H9 (cell line): ENCODE measurements around the gene BBS4. TPM values are rescaled to one million over a fixed set of nuclear protein-coding genes. Genes with fewer than 3 reads are reported as not detected.
"Not testable (repeated sequence)": the region's sequence is repeated elsewhere in the genome, so short reads cannot be mapped to it uniquely, and the experiment has no call there.

Experiments used
- DNase-seq: peaks from one replicate; pipeline ENCODE4 v3.0.0-alpha.2; 2017
- H2AFZ ChIP-seq: one replicate; pipeline ENCODE4 v1.6.1; 2013; ENCODE audit warnings: mild to moderate bottlenecking, low read length, control low read depth, moderate library complexity
- H2AK5ac ChIP-seq: 2 replicates; pipeline ENCODE4 v1.6.1; 2013; ENCODE audit warnings: low read length, control low read depth, mixed read lengths; ENCODE audit not compliant: insufficient read length
- H2BK120ac ChIP-seq: one replicate; pipeline ENCODE4 v1.6.1; 2013; ENCODE audit warnings: low read depth, mild to moderate bottlenecking, low read length, control low read depth, inconsistent platforms; ENCODE audit not compliant: poor library complexity, severe bottlenecking
- H2BK12ac ChIP-seq: 2 replicates; pipeline ENCODE4 v1.6.1; 2013; ENCODE audit warnings: low read length, control low read depth, mixed read lengths, low read depth; ENCODE audit not compliant: insufficient read length
- H2BK15ac ChIP-seq: 2 replicates; pipeline ENCODE4 v1.6.1; 2013; ENCODE audit warnings: low read depth, low read length, control low read depth
- H2BK20ac ChIP-seq: one replicate; pipeline ENCODE4 v1.6.1; 2013; ENCODE audit warnings: low read depth, mild to moderate bottlenecking, low read length, control low read depth, inconsistent platforms; ENCODE audit not compliant: poor library complexity, severe bottlenecking
- H2BK5ac ChIP-seq: 2 replicates; pipeline ENCODE4 v1.6.1; 2013; ENCODE audit warnings: low read length, control low read depth, mixed read lengths; ENCODE audit not compliant: insufficient read length
- H3K14ac ChIP-seq: 2 replicates; pipeline ENCODE4 v1.6.1; 2013; ENCODE audit warnings: low read length, control low read depth; ENCODE audit not compliant: insufficient read depth
- H3K18ac ChIP-seq: 2 replicates; pipeline ENCODE4 v1.6.1; 2013; ENCODE audit warnings: low read depth, mild to moderate bottlenecking, mixed read lengths, low read length, control low read depth; ENCODE audit not compliant: insufficient read length
- H3K23ac ChIP-seq: 2 replicates; pipeline ENCODE4 v1.6.1; 2013; ENCODE audit warnings: low read length, control low read depth, mixed read lengths, low read depth; ENCODE audit not compliant: insufficient read length
- H3K23me2 ChIP-seq: 2 replicates; pipeline ENCODE4 v1.6.1; 2013; ENCODE audit warnings: low read depth, mild to moderate bottlenecking, mixed read lengths, low read length, control low read depth; ENCODE audit not compliant: insufficient read length, poor library complexity, severe bottlenecking
- H3K27ac ChIP-seq: 2 replicates; pipeline ENCODE4 v1.5.1; 2013; ENCODE audit warnings: low read length, control low read depth, mixed read lengths, low read depth; ENCODE audit not compliant: insufficient read length
- H3K27me3 ChIP-seq: 2 replicates; pipeline ENCODE4 v1.6.1; 2013; ENCODE audit warnings: low read length, control low read depth, inconsistent platforms; ENCODE audit not compliant: insufficient read depth
- H3K4ac ChIP-seq: 2 replicates; pipeline ENCODE4 v1.6.1; 2013; ENCODE audit warnings: low read depth, mild to moderate bottlenecking, control low read depth, inconsistent platforms, low read length, moderate library complexity
- H3K4me1 ChIP-seq: 2 replicates; pipeline ENCODE4 v1.6.1; 2013; ENCODE audit warnings: low read length, control low read depth, inconsistent platforms; ENCODE audit not compliant: insufficient read depth
- H3K4me2 ChIP-seq: 2 replicates; pipeline ENCODE4 v1.6.1; 2013; ENCODE audit warnings: low read length, control low read depth, mixed read lengths; ENCODE audit not compliant: insufficient read length, insufficient read depth
- H3K56ac ChIP-seq: 2 replicates; pipeline ENCODE4 v1.6.1; 2013; ENCODE audit warnings: low read depth, mild to moderate bottlenecking, mixed read lengths, low read length, control low read depth; ENCODE audit not compliant: insufficient read length
- H3K79me1 ChIP-seq: 2 replicates; pipeline ENCODE4 v1.6.1; 2013; ENCODE audit warnings: low read depth, mild to moderate bottlenecking, moderate library complexity, low read length, control low read depth, inconsistent platforms; ENCODE audit not compliant: insufficient read depth, poor library complexity, severe bottlenecking
- H3K79me2 ChIP-seq: 2 replicates; pipeline ENCODE4 v1.6.1; 2013; ENCODE audit warnings: low read length, control low read depth, inconsistent platforms; ENCODE audit not compliant: insufficient read depth
- H3K9ac ChIP-seq: 2 replicates; pipeline ENCODE4 v1.6.1; 2013; ENCODE audit warnings: low read length, control low read depth, mixed read lengths; ENCODE audit not compliant: insufficient read length; ENCODE audit errors: extremely low read depth
- H3K9me3 ChIP-seq: one replicate; pipeline ENCODE4 v1.6.1; 2013; ENCODE audit warnings: low read depth, low read length, inconsistent platforms; ENCODE audit not compliant: control insufficient read depth
- H3T11ph ChIP-seq: one replicate; pipeline ENCODE4 v1.6.1; 2013; ENCODE audit warnings: mild to moderate bottlenecking, low read length, control low read depth, inconsistent platforms
- H4K20me1 ChIP-seq: one replicate; pipeline ENCODE4 v1.6.1; 2013; ENCODE audit not compliant: control insufficient read depth, insufficient read length, insufficient read depth
- H4K5ac ChIP-seq: 2 replicates; pipeline ENCODE4 v1.6.1; 2013; ENCODE audit warnings: low read depth, mild to moderate bottlenecking, mixed read lengths, low read length, control low read depth; ENCODE audit not compliant: insufficient read length
- H4K8ac ChIP-seq: replicated peaks from 2 replicates; pipeline ENCODE4 v1.6.1; 2013; ENCODE audit warnings: low read length, control low read depth, mixed read lengths, low read depth; ENCODE audit not compliant: insufficient read length
- H4K91ac ChIP-seq: 2 replicates; pipeline ENCODE4 v1.6.1; 2013; ENCODE audit warnings: low read depth, mild to moderate bottlenecking, moderate library complexity, mixed read lengths, low read length, control low read depth; ENCODE audit not compliant: insufficient read length
- H3K27ac Mint-ChIP-seq, 3 experiments: 2 replicates in 2 of 3; 3 replicates in 1 of 3; pipeline ENCODE4 v1.8.0; 2020 to 2021; ENCODE audit warnings: mixed read lengths in 3 of 3, mild to moderate bottlenecking in 1 of 3, moderate library complexity in 1 of 3
- H3K27me3 Mint-ChIP-seq: 2 replicates; pipeline ENCODE4 v1.8.0; 2021; ENCODE audit warnings: low read depth, mild to moderate bottlenecking, moderate library complexity, mixed read lengths
- H3K36me3 Mint-ChIP-seq, 3 experiments: 2 replicates in 2 of 3; 3 replicates in 1 of 3; pipeline ENCODE4 v1.8.0; 2020 to 2021; ENCODE audit warnings: low read depth in 3 of 3, mixed read lengths in 3 of 3; ENCODE audit not compliant: insufficient read depth in 1 of 3
- H3K4me1 Mint-ChIP-seq, 2 experiments: 2 replicates each; pipeline ENCODE4 v1.8.0; 2020; ENCODE audit warnings: mixed read lengths in 2 of 2
- H3K4me3 Mint-ChIP-seq, 2 experiments: 2 replicates in 1 of 2; 3 replicates in 1 of 2; pipeline ENCODE4 v1.8.0; 2020 to 2021; ENCODE audit warnings: mild to moderate bottlenecking in 2 of 2, mixed read lengths in 2 of 2, moderate library complexity in 1 of 2
- H3K9me3 Mint-ChIP-seq, 2 experiments: 2 replicates in 1 of 2; 3 replicates in 1 of 2; pipeline ENCODE4 v1.8.0; 2020; ENCODE audit warnings: mild to moderate bottlenecking in 2 of 2, mixed read lengths in 2 of 2, moderate library complexity in 1 of 2
- CTCF ChIP-seq: fragments of 200-600 bp; sonication (generic); conservative IDR thresholded peaks from 3 replicates; pipeline ENCODE4 v1.8.0; 2021; ENCODE audit warnings: antibody characterized with exemption, mild to moderate bottlenecking
- WGBS: extraction: QIAGEN DNeasy Blood & Tissue Kit; methylation state at CpG from one replicate; pipeline ENCODE4 v1.1.7; 2013; ENCODE audit warnings: missing lambda C conversion rate, low lambda C conversion rate, mixed read lengths; ENCODE audit not compliant: insufficient read length; ENCODE audit errors: extremely low coverage; 5-methylcytosine and 5-hydroxymethylcytosine counted together
- total RNA-seq: library from RNA; stranded (reverse); gene quantifications from 2 replicates; pipeline ENCODE4 v1.2.1, GENCODE V29; 2021

BBS4 gene
- total RNA-seq, 1 experiment from 2014 or later: 27.3 TPM

GRCh38 chr15:72663931-72664330 lies 22.1 kb upstream of the BBS4 start:
- not testable (repeated sequence) for H2AK5ac ChIP-seq, H3K18ac ChIP-seq, H3K27ac ChIP-seq, H3K79me1 ChIP-seq, H2BK5ac ChIP-seq, H3T11ph ChIP-seq, H4K5ac ChIP-seq, H3K79me2 ChIP-seq, H2BK12ac ChIP-seq, H2AFZ ChIP-seq, H4K91ac ChIP-seq, H4K20me1 ChIP-seq, H3K27me3 Mint-ChIP-seq, H2BK15ac ChIP-seq, DNase-seq, H3K23me2 ChIP-seq, H3K4me1 ChIP-seq, H4K8ac ChIP-seq, H2BK20ac ChIP-seq, H3K56ac ChIP-seq, H3K14ac ChIP-seq, H3K9me3 ChIP-seq, H3K23ac ChIP-seq, H3K27me3 ChIP-seq, H3K4me1 Mint-ChIP-seq, H3K36me3 Mint-ChIP-seq, H3K27ac Mint-ChIP-seq, H3K4me2 ChIP-seq, H3K9ac ChIP-seq, H3K4ac ChIP-seq, H3K9me3 Mint-ChIP-seq, H3K4me3 Mint-ChIP-seq, H2BK120ac ChIP-seq
- no CpG with 5 or more reads among the region's 8 CpGs for WGBS
- peak; percentile 37; the same call in 2 of the 3 replicates for TF ChIP-seq CTCF

GRCh38 chr15:72665706-72666105 lies 20.3 kb upstream of the BBS4 start:
- not testable (repeated sequence) for H4K5ac ChIP-seq, H3K9me3 Mint-ChIP-seq, H3K4me3 Mint-ChIP-seq, H3K79me1 ChIP-seq, H3K36me3 Mint-ChIP-seq, H3K14ac ChIP-seq, H4K20me1 ChIP-seq, H3K4ac ChIP-seq, H2BK120ac ChIP-seq, H3K9ac ChIP-seq, H2BK20ac ChIP-seq, H3K18ac ChIP-seq, H3K4me1 ChIP-seq, DNase-seq, H3K27ac ChIP-seq, H3K56ac ChIP-seq, H3K27me3 Mint-ChIP-seq, H3K23me2 ChIP-seq, H2AK5ac ChIP-seq, H4K8ac ChIP-seq, H3K27me3 ChIP-seq, H2AFZ ChIP-seq, H3K4me1 Mint-ChIP-seq, H3K9me3 ChIP-seq, H4K91ac ChIP-seq, H2BK12ac ChIP-seq, H3K27ac Mint-ChIP-seq, H3T11ph ChIP-seq, H2BK5ac ChIP-seq, H3K79me2 ChIP-seq, H2BK15ac ChIP-seq, H3K23ac ChIP-seq, H3K4me2 ChIP-seq
- no CpG with 5 or more reads among the region's 11 CpGs for WGBS
